HEK293 (cell line): ENCODE data around the gene NHLRC1.

ENCODE experiments used
- CTCF ChIA-PET: fragments of 350-600 bp; formaldehyde crosslinking; extraction: SDS; loops from one replicate; lab custom pipeline; 2021; ENCODE audit warnings: antibody characterized with exemption; lab: Yijun Ruan, JAX
- POLR2A ChIA-PET: fragments of 300-600 bp; formaldehyde crosslinking; extraction: SDS; loops from one replicate; lab custom pipeline; 2020; ENCODE audit warnings: antibody characterized with exemption, inconsistent platforms; lab: Yijun Ruan, JAX
- H3K27ac ChIP-seq: fragments of 200-500 bp; sonication (Bioruptor generic); 2 replicates; pipeline ENCODE4 v1.5.1; 2014; ENCODE audit warnings: low read depth, low read length, control low read depth, inconsistent platforms; ENCODE audit errors: extremely low read depth
- H3K36me3 ChIP-seq, 2 experiments: fragments of 200-500 bp in 1 of 2; sonication (Bioruptor generic) in 1 of 2; 1 replicate in 1 of 2; 2 replicates in 1 of 2; pipeline ENCODE4 v1.5.1; 2014 to 2017; ENCODE audit warnings: inconsistent platforms in 2 of 2, low read length in 2 of 2; ENCODE audit not compliant: control insufficient read depth in 2 of 2, insufficient read depth in 1 of 2
- H3K4me1 ChIP-seq: fragments of 200-500 bp; sonication (Bioruptor generic); 2 replicates; pipeline ENCODE4 v1.5.1; 2014; ENCODE audit warnings: mild to moderate bottlenecking, low read length, inconsistent platforms; ENCODE audit not compliant: control insufficient read depth, insufficient read depth
- H3K4me3 ChIP-seq: 2 replicates; pipeline ENCODE4 v1.5.1; 2011; ENCODE audit warnings: low read depth, mild to moderate bottlenecking, control low read depth, low read length, moderate library complexity
- H3K9me3 ChIP-seq: fragments of 200-500 bp; sonication (Bioruptor generic); 2 replicates; pipeline ENCODE4 v1.5.1; 2014; ENCODE audit warnings: low read depth, low read length, inconsistent platforms; ENCODE audit not compliant: control insufficient read depth, insufficient read depth
- AEBP2 ChIP-seq: fragments of 450-650 bp; formaldehyde crosslinking; IDR thresholded peaks from 2 replicates; pipeline ENCODE4 v1.5.1; 2016; ENCODE audit warnings: missing biosample characterization, missing genetic modification characterization, borderline replicate concordance
- EGR2 ChIP-seq: fragments of 450-650 bp; formaldehyde crosslinking; IDR thresholded peaks from 2 replicates; pipeline ENCODE4 v1.5.1; 2016; ENCODE audit warnings: low read depth, missing biosample characterization, missing genetic modification characterization
- GFI1B ChIP-seq: fragments of 450-650 bp; formaldehyde crosslinking; IDR thresholded peaks from 2 replicates; pipeline ENCODE4 v1.5.1; 2016; ENCODE audit warnings: missing biosample characterization, missing genetic modification characterization
- IKZF3 ChIP-seq: fragments of 450-650 bp; IDR thresholded peaks from 2 replicates; pipeline ENCODE4 v1.5.0; 2018; ENCODE audit warnings: missing biosample characterization, mild to moderate bottlenecking, missing genetic modification characterization, moderate library complexity
- KLF10 ChIP-seq: fragments of 450-650 bp; IDR thresholded peaks from 2 replicates; pipeline ENCODE4 v1.5.1; 2018; ENCODE audit warnings: missing biosample characterization, mild to moderate bottlenecking, missing genetic modification characterization
- KLF8 ChIP-seq: fragments of 450-650 bp; formaldehyde crosslinking; IDR thresholded peaks from 2 replicates; pipeline ENCODE4 v1.5.1; 2016; ENCODE audit warnings: missing biosample characterization, missing genetic modification characterization
- OSR2 ChIP-seq: fragments of 450-650 bp; formaldehyde crosslinking; IDR thresholded peaks from 2 replicates; pipeline ENCODE4 v1.5.1; 2016; ENCODE audit warnings: missing biosample characterization, missing genetic modification characterization
- PBX3 ChIP-seq: sonication (generic); formaldehyde crosslinking; IDR thresholded peaks from 2 replicates; pipeline ENCODE4 v1.8.1; 2022; ENCODE audit warnings: mild to moderate bottlenecking, moderate library complexity, missing genetic modification reagents
- PRDM6 ChIP-seq: fragments of 450-650 bp; formaldehyde crosslinking; IDR thresholded peaks from 2 replicates; pipeline ENCODE4 v1.5.1; 2017; ENCODE audit warnings: missing biosample characterization, missing genetic modification characterization
- RBAK ChIP-seq: fragments of 450-650 bp; formaldehyde crosslinking; IDR thresholded peaks from 2 replicates; pipeline ENCODE4 v1.5.1; 2016; ENCODE audit warnings: missing biosample characterization, missing genetic modification characterization
- SP7 ChIP-seq: fragments of 450-650 bp; formaldehyde crosslinking; IDR thresholded peaks from 2 replicates; pipeline ENCODE4 v1.5.1; 2016; ENCODE audit warnings: missing biosample characterization, missing genetic modification characterization
- TSHZ1 ChIP-seq: fragments of 450-650 bp; formaldehyde crosslinking; IDR thresholded peaks from 2 replicates; pipeline ENCODE4 v1.5.1; 2016; ENCODE audit warnings: missing biosample characterization, missing genetic modification characterization, borderline replicate concordance
- WT1 ChIP-seq: fragments of 450-650 bp; formaldehyde crosslinking; IDR thresholded peaks from 2 replicates; pipeline ENCODE4 v1.5.1; 2016; ENCODE audit warnings: missing biosample characterization, missing genetic modification characterization
- ZNF10 ChIP-seq: fragments of 450-650 bp; formaldehyde crosslinking; IDR thresholded peaks from 2 replicates; pipeline ENCODE4 v1.5.1; 2017; ENCODE audit warnings: missing biosample characterization, missing genetic modification characterization
- ZNF16 ChIP-seq: fragments of 450-650 bp; formaldehyde crosslinking; IDR thresholded peaks from 2 replicates; pipeline ENCODE4 v1.5.1; 2016; ENCODE audit warnings: low read depth, missing biosample characterization, missing genetic modification characterization
- ZNF174 ChIP-seq: fragments of 450-650 bp; formaldehyde crosslinking; IDR thresholded peaks from 2 replicates; pipeline ENCODE4 v1.5.0; 2017; ENCODE audit warnings: missing biosample characterization, mild to moderate bottlenecking, missing genetic modification characterization
- ZNF214 ChIP-seq: fragments of 450-650 bp; formaldehyde crosslinking; IDR thresholded peaks from 2 replicates; pipeline ENCODE4 v1.5.1; 2017; ENCODE audit warnings: missing biosample characterization, mild to moderate bottlenecking, missing genetic modification characterization, borderline replicate concordance
- ZNF280D ChIP-seq: fragments of 450-650 bp; formaldehyde crosslinking; IDR thresholded peaks from 2 replicates; pipeline ENCODE4 v1.5.1; 2016; ENCODE audit warnings: missing biosample characterization, missing genetic modification characterization
- ZNF324 ChIP-seq: fragments of 450-650 bp; formaldehyde crosslinking; IDR thresholded peaks from 2 replicates; pipeline ENCODE4 v1.5.1; 2016; ENCODE audit warnings: missing biosample characterization, missing genetic modification characterization
- ZNF654 ChIP-seq: fragments of 450-650 bp; formaldehyde crosslinking; IDR thresholded peaks from 2 replicates; pipeline ENCODE4 v1.5.1; 2016; ENCODE audit warnings: low read depth, missing biosample characterization, missing genetic modification characterization
- ZNF704 ChIP-seq: fragments of 450-650 bp; formaldehyde crosslinking; IDR thresholded peaks from 2 replicates; pipeline ENCODE4 v1.5.1; 2016; ENCODE audit warnings: missing biosample characterization, missing genetic modification characterization
- ZNF707 ChIP-seq: fragments of 450-650 bp; formaldehyde crosslinking; IDR thresholded peaks from 2 replicates; pipeline ENCODE4 v1.5.1; 2016; ENCODE audit warnings: missing biosample characterization, missing genetic modification characterization
- ZNF792 ChIP-seq: fragments of 450-650 bp; formaldehyde crosslinking; IDR thresholded peaks from 2 replicates; pipeline ENCODE4 v1.5.1; 2016; ENCODE audit warnings: missing biosample characterization, missing genetic modification characterization
- ZNF830 ChIP-seq: fragments of 450-650 bp; IDR thresholded peaks from 2 replicates; pipeline ENCODE4 v1.5.0; 2018; ENCODE audit warnings: missing biosample characterization, missing genetic modification characterization, low read depth, mild to moderate bottlenecking, moderate library complexity
- ZNF837 ChIP-seq: fragments of 450-650 bp; formaldehyde crosslinking; IDR thresholded peaks from 2 replicates; pipeline ENCODE4 v1.5.1; 2016; ENCODE audit warnings: missing biosample characterization, missing genetic modification characterization

The NHLRC1 gene

GRCh38 chr6:18115356-18115755 is 7.1 kb downstream of the NHLRC1 start:
- Histone ChIP-seq H3K36me3 (no peaks in the 10 kb centered on the region), H3K9me3 (no peaks in the 10 kb centered on the region), H3K4me3 (no peak overlapping the region), H3K4me1 (no peaks in the 10 kb centered on the region), H3K27ac (no peak overlapping the region)
- CTCF ChIA-PET, result interaction anchor here (0.7 to 1.1 kb wide), 2 partner anchors 334 to 388 kb away, joined by 3 to 5 read pairs; no protein-coding TSS in a partner anchor
- TF ChIP-seq IKZF3 (tag by site-specific recombination), result no peak
- no peak for TF ChIP-seq ZNF174
- no peak for TF ChIP-seq GFI1B (tag by site-specific recombination)
- TF ChIP-seq ZNF10 (tag by site-specific recombination), result no peak
- no peak for TF ChIP-seq KLF10 (tag by site-specific recombination)
- TF ChIP-seq KLF8 (tag by site-specific recombination), result no peak
- TF ChIP-seq ZNF830 (tag by site-specific recombination), result no peak
- no peak for TF ChIP-seq ZNF792
- TF ChIP-seq AEBP2 (tag by site-specific recombination), result no peak
- no peak for TF ChIP-seq SP7 (tag by site-specific recombination)
- no peak for TF ChIP-seq TSHZ1
- no peak for TF ChIP-seq WT1 (tag by site-specific recombination)
- no peak for TF ChIP-seq ZNF837
- no peak for TF ChIP-seq PBX3 (CRISPR knock-in tag)
- no peak for TF ChIP-seq EGR2 (tag by site-specific recombination)
- TF ChIP-seq ZNF16 (tag by site-specific recombination), result no peak
- no peak for TF ChIP-seq PRDM6 (tag by site-specific recombination)
- TF ChIP-seq ZNF324 (tag by site-specific recombination), result no peak
- POLR2A ChIA-PET, result no interaction called here

- Histone ChIP-seq H3K4me3 (no peak overlapping the region), H3K4me1 (no peaks in the 10 kb centered on the region), H3K36me3 (no peaks in the 10 kb centered on the region), H3K27ac (no peak overlapping the region), H3K9me3 (no peaks in the 10 kb centered on the region)
- ChIA-PET POLR2A (no interaction called here), CTCF (interaction anchor here (0.6 kb wide), 3 partner anchors 29 to 67 kb away, joined by 3 to 12 read pairs (median 4); no protein-coding TSS in a partner anchor)
- TF ChIP-seq OSR2 (tag by site-specific recombination), result no peak
- no peak for TF ChIP-seq ZNF704 (tag by site-specific recombination)
- no peak for TF ChIP-seq ZNF654 (tag by site-specific recombination)
- no peak for TF ChIP-seq RBAK (tag by site-specific recombination)
- no peak for TF ChIP-seq ZNF280D
- TF ChIP-seq ZNF214, result no peak
- no peak for TF ChIP-seq ZNF707 (tag by site-specific recombination)
Measured at GRCh38 chr6:18110162-18110561, 12.3 kb downstream of the NHLRC1 start.
